ENCODE measurements around the gene TCTN2. TPM values are rescaled to one million over a fixed set of nuclear protein-coding genes. Genes with fewer than 3 reads are reported as not detected.

The TCTN2 gene
- total and polyA plus RNA-seq, 11 donors = 1.3 to 5.7 (median 4.5) TPM

DNA sequence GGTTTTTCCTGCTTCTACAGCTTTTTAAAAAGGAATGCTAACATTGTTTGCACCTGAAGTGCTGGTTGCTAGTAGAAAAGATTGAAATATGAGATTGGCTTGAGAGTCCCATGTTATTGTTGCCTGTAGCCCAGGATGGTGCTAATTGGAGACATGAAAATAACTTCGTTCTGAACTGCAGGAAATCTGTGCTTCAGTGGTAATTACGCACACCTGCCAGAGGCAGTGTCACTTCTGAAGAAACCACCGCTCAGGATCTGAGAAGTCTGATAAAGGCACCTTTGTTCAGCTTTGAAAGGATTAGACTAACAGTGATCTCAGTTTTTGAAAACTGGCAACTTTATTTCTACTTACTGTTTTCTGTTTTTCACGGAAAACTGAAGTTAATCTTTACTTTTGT, 25.7 kb downstream of the TCTN2 start:
- no peak overlapping the region for H3K27ac ChIP-seq
- TF ChIP-seq, protein P1, sequence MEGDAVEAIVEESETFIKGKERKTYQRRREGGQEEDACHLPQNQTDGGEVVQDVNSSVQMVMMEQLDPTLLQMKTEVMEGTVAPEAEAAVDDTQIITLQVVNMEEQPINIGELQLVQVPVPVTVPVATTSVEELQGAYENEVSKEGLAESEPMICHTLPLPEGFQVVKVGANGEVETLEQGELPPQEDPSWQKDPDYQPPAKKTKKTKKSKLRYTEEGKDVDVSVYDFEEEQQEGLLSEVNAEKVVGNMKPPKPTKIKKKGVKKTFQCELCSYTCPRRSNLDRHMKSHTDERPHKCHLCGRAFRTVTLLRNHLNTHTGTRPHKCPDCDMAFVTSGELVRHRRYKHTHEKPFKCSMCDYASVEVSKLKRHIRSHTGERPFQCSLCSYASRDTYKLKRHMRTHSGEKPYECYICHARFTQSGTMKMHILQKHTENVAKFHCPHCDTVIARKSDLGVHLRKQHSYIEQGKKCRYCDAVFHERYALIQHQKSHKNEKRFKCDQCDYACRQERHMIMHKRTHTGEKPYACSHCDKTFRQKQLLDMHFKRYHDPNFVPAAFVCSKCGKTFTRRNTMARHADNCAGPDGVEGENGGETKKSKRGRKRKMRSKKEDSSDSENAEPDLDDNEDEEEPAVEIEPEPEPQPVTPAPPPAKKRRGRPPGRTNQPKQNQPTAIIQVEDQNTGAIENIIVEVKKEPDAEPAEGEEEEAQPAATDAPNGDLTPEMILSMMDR (IDR thresholded peaks at IDR 0.05) = no peak
- TF ChIP-seq POLR2A (IDR thresholded peaks at IDR 0.05) = no peak
- DNase-seq = no peak
- H3K9me3 ChIP-seq = no peaks in the 10 kb centered on the region
- no peak for ATAC-seq
- peaks cover 0 to 77% (median 47%) of the 10 kb centered on the region in 9 donors for H3K36me3 ChIP-seq
- WGBS, 4 donors = 82 to 89% (median 84%) methylated on average over 4 of the region's 4 CpGs
- no peak overlapping the region for H3K4me3 ChIP-seq
- no peaks in the 10 kb centered on the region for H3K27me3 ChIP-seq
- intact Hi-C loops (cut with DNase I) = no loop called here
- peaks cover 0 to 5% (median 0%) of the 10 kb centered on the region in 12 donors for H3K4me1 ChIP-seq

- no peaks in the 10 kb centered on the region for H3K4me1 ChIP-seq
- ATAC-seq (no peak), DNase-seq (no peak)
- no peak overlapping the region for H3K27ac ChIP-seq
- 81 to 94% (median 85%) methylated on average over 3 of the region's 3 CpGs for WGBS, 4 donors
- no peaks in the 10 kb centered on the region for H3K27me3 ChIP-seq
- intact Hi-C loops (cut with DNase I) = no loop called here
- peaks cover 0 to 59% (median 6%) of the 10 kb centered on the region in 9 donors for H3K36me3 ChIP-seq
- H3K4me3 ChIP-seq = no peak overlapping the region
- TF ChIP-seq, protein P1 (IDR thresholded peaks at IDR 0.05) = no peak
- TF ChIP-seq POLR2A (IDR thresholded peaks at IDR 0.05) = no peak
- H3K9me3 ChIP-seq = no peaks in the 10 kb centered on the region
Measured at GRCh38 chr12:123705935-123706334, 35.0 kb downstream of the TCTN2 start.

- Histone ChIP-seq H3K4me3 (no peak overlapping the region), H3K27ac (no peak overlapping the region), H3K27me3 (no peaks in the 10 kb centered on the region), H3K9me3 (no peaks in the 10 kb centered on the region), H3K36me3 (peaks cover 0 to 46% (median 6%) of the 10 kb centered on the region in 9 donors), H3K4me1 (peaks cover 0 to 7% (median 2%) of the 10 kb centered on the region in 12 donors)
- no peak for TF ChIP-seq POLR2A (IDR thresholded peaks at IDR 0.05)
- TF ChIP-seq, protein P1 (IDR thresholded peaks at IDR 0.05) = no peak
- ATAC-seq (no peak), DNase-seq (no peak)
- intact Hi-C loops (cut with DNase I) = no loop called here
- 86 to 96% (median 95%) methylated on average over 4 of the region's 4 CpGs for WGBS, 4 donors
Measured at GRCh38 chr12:123707466-123707865, 36.6 kb downstream of the TCTN2 start.

DNA sequence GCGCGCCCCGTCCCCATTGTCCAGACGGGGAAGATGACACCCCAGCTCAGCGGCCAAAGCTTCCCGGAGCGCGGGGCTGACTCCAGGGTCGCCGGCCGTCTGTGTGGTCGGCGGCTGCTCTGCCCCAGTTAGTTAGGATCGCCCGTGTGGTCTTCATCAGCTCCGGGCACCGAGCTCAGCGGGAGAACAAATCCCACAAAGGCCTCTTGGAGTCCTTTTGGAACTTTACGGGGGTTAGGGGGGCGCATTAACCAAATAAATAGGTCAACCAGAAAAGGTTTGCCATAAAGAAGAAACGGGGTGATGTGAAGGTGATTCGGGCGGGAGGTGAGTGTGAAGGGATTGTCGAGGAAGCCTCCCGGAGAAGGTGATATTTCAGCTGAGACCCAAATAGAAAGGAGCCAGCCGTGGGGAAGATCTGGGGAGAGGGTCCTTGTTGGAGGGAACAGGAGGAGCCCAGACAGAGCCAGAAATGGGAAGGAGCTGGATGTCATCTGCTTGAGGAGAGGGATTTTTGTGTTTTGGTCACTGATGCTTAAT, 41.9 kb downstream of the TCTN2 start:
- Histone ChIP-seq H3K36me3 (peaks cover 0 to 6% (median 0%) of the 10 kb centered on the region in 9 donors), H3K9me3 (no peaks in the 10 kb centered on the region), H3K4me1 (peaks cover 7 to 36% (median 18%) of the 10 kb centered on the region in 12 donors), H3K27me3 (no peaks in the 10 kb centered on the region), H3K27ac (peak overlapping the region in 10 of 12 donors; percentile 36 to 85 (median 74)), H3K4me3 (peak overlapping the region; percentile 72 to 100 (median 96))
- TF ChIP-seq, protein P1 (IDR thresholded peaks at IDR 0.05) = no peak
- TF ChIP-seq POLR2A (IDR thresholded peaks at IDR 0.05) = no peak
- ATAC-seq (no peak), DNase-seq (no peak)
- 0 to 1% (median 1%) methylated on average over 20 to 26 of the region's 26 CpGs for WGBS, 4 donors
- intact Hi-C loops (cut with DNase I) = loop anchor here in 1 of 10 donors (5.0 kb wide), 1 partner anchor 269 kb away; no protein-coding TSS in a partner anchor

Data from heart left ventricle (tissue), 16 donors.